SW480 (cell line): Measurements from ENCODE around the gene RAB36.

Source experiments
- DNase-seq: peaks from one replicate; pipeline ENCODE4 v3.0.0-alpha.2; 2016; ENCODE audit warnings: low spot score

Gene RAB36

DNA sequence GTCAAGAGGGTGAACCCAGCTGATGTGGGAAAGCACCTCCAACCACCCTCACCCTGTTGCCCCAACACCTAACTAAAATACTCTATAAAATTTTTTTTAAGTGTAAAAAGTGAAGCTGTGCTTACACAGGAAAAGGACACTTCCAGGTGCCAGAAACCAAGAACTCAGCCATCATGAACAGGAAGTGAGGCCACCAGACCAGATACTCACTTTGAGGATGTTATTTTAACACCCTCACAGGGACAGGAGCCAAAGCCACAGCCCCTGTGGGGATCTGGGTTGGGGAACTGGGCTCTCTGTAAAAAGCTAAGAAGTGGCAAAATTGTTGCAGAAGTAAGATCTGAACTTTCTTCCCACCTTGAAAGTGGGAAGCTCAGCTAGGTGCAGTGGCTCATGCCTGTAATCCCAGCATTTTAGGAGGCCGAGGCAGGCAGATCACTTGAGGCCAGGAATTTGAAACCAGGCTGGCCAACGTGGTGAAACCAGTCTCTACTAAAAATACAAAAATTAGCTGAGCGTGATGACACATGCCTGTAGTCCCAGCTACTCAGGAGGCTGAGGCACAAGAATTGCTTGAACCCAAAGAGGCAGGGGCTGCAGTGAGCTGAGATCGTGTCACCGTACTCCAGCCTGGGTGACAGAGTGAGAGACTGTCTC lies 7.2 kb upstream of the RAB36 start:
- no peak for DNase-seq

DNA sequence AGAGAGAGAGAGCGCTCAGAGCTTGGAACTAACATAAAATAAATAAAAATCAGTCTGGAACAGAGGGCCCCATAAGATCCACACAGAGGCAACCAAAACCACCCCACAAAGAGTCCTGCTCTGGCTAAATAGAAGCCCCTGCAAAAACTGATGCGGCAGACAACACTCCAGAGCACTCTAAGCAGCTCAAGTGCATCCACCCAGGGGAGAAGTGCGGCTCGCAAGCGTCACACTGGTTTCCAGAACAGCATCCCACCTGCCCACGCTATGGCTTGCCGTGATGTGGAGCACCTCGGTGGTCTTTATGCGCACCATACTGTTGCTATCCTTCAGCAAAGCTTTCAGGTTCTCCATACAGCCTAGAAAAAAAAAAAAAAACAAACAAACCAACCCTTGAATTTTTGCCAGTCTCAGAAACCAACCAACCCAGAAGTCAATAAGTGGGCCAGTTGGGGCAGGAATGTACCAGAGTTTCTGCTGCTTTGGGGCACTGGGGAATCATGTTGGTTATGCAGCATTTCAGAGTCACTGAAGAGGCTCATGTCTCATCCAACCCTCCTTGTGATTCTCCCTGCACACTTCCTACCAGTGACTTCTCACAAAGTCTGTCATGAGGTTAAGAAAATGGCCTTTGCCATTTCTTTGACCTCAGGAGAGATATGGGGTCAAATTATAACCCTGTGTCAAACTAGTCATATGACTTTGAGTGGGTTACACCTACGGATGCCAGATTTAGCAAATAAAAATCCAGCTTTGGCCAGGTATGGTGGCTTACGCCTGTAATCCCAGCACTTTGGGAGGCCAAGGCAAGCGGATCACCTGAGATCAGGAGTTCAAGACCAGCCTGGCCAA lies 6.5 kb upstream of the RAB36 start:
- no peak for DNase-seq

DNA sequence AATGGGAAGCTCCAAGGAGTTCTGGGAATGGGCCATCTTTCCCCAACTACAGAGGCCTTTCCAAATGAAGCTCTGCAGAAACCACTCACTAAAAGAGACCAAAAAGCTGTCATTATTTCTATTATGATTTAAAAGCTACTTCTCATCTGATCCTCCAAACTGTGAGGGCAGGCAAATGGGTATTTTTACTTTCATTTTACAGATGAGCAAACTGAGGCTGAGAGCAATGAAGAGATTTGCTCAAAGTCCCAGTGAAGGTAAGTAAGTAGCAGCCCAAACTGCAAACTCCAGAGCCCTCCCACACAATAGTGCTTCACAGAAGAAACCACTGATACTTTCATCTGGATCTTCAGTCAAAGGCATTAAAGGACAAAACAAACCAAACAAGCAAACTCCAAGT lies 4.9 kb upstream of the RAB36 start:
- DNase-seq: no peak

DNA sequence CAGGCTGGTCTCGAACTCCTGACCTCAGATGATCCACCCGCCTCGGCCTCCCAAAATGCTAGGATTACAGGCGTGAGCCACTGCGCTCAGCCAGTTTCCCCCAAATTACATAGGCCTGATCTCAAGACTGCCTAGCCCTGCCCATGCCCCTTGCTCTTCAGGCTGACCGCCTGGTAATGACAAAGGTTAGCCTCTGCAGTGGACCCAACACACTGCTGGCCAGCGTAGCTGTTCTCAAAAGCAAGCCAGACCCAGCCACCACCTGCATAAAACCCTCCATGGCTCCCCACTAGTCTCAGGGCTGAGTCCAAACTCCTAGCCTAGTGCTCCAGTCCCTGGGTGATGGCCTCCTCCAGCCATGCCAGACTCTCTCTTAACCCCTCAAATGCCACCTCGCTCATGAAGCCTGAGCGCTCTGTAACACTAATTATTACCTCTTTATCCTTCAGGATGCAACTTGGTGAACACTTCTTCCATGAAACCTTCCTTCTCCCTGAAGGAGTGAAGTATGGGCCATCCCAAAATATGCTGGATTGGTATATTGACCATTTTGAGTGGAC lies 2.7 kb upstream of the RAB36 start:
- no peak for DNase-seq

DNA sequence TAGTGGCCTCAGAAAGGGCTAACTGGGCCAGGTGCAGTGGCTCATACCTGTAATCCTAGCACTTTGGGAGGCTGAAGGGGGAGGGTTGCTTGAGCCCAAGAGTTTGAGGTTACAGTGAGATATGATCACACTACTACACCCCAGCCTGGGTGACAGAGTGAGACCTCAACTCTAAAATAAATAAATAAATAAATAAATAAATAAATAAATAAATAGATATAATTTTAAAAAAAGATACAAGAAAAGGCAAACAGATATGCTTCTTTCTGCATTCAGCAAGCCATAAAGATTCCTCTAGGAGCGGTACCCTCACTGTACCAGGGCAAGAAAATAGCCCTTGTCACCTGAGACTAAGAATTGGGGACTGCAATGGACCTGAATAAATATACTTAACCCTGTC lies 2.2 kb upstream of the RAB36 start:
- DNase-seq: no peak

DNA sequence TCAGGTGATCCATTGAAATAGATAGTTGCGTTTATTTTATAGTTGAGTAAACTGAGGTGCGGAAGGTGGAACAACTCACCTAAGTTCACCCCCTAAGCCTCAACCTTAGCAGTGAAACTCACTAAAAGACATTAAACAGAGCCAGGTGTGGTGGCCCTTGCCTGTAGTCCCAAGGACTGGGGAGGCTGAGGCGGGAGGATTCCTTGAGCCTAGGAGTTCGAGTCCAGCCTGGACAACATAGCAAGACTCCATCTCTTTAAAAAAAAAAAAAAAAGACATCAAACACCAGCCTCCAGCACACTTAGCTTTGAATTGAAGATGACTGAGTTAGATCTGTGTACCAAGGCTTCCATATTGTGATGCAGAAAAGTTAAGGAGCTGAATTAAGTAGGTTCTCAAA lies 845 bp upstream of the RAB36 start:
- DNase-seq: no peak

DNA sequence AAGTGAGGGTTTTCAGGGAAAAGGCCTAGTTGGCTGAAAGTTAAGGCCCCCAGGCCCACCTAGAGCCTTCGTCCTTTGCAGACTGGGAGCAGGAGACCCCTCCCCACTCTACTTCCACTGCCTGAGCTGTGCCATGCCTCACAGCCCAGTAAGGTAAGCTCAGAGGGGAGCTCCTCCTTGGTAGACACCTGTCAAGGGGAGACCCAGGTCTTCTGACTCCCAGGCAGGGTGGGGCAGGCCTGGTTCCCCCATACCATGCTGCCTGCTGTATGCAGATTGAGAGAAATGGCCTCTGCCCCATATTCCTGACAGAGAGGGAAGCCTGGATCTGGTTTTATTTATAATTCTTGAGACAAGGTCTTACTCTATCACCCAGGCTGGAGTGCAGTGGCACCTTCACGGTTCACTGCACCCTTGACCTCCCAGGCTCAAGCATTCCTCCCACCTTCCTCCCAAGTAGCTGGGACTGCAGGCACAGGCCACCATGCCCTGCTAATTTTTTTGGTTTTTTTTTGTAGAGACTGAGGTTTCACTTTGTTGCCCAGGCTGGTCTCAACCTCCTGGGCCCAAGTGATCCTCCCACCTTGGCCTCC lies 697 bp downstream of the RAB36 start:
- no peak for DNase-seq

DNA sequence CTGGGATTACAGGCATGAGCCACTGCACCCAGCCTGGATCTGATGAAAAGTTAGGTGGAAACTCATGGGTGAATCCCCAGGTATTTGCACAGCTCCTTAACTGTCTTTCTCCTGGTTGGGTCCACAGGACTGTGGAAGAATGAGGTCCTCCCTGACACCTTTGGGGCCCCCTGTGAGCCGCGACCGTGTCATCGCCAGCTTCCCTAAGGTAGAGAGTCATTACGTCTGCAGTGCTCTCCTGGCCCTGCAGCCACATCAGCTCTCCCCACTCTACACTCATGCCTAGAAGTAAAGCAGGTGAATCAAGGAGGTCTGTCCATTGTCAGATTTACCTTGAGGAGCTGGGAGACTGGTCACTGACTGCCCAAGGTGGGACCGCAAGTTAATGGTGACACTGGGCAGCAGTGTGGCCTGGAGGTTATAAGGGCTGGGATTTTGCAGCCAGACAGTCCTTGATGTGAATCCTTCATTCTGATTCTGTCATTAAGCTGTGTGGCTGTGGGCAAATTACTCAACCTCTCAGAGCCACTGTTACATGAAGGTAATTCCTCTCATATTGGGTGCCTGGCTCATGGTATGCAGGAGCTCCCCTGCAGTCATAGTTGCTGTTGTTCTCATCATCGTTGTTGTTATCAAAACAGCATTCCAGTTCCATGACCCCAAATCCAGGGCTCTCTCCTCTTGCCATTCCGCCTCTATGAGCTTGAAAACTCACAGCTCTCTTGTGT lies 1.4 kb downstream of the RAB36 start:
- no peak for DNase-seq

DNA sequence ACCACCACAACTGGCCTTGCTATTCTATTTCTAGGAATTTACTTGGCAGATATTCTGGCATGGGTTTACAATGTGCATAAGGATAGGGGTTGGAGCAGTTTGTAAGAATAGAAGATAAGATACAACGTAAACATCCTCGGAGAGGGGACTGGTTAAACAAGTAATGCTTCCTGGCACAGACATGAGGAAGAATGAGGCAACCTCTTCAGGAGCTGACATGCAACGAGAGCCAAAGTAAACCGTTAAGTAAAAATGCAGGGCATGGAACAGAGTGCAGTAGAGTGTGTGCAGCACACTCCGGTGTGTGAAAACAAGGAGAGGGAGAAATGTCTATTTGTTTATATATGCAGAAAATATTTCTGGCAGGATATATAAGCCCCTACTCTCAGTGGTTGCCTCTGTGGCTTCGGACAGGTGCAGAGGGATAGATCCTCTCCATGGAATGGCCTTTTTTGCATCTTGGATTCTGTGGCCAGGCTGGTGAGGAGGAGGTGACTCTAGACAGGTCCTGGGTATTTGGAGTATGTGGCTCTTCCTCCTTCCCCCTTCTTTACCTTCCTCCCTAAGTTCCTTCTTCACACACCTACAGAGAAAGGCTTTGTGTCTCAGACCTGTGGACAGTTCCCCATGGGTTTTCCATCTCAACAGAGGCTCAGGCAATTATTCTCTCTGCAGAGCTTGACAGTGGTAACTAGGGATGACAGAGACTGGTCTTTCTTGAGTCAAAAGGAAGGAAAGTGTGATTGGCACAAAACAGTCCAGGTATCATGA lies 2.5 kb downstream of the RAB36 start:
- DNase-seq: no peak

DNA sequence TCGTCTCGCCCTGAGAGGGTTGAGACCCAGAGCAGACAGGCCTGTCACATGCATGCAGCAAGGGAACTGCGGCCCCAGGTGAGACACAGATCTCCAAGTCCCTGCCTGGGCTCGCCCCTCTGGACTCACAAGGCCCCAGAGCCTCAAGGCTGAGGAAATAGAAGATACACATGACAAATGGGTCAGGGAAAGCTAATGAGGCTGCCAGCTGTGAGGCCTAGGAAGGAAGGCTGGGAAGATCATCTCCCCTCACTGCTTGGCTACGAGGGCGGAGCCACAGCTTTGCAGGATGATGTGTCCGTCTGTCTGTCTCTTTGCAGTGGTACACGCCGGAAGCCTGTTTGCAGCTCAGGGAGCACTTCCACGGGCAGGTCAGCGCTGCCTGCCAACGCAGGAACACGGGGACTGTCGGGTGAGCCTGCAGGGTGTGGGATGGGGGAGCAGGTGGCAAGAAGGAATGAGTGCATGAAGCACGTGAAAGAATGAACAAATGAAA lies 4.5 kb downstream of the RAB36 start:
- DNase-seq: no peak

DNA sequence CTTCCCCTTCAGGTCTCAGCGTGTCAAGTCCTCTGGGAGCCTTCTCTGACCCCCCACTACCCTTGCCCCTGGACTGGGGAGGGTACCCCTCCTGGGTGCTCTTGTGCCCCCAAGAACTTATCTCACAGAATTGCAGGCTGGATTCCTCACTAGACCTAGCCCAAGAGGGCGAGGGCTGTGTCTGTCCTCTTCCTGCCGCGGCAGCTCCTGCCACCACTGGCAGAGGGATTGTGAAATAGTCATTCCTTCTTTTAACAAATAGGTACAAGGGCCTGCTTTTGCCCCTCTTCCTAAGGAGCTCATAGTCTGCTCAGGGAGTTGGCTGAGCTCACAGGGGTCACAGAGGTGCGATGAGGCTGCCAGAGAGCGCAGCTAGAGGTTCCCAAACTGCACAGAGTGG lies 5.5 kb downstream of the RAB36 start:
- DNase-seq: no peak

DNA sequence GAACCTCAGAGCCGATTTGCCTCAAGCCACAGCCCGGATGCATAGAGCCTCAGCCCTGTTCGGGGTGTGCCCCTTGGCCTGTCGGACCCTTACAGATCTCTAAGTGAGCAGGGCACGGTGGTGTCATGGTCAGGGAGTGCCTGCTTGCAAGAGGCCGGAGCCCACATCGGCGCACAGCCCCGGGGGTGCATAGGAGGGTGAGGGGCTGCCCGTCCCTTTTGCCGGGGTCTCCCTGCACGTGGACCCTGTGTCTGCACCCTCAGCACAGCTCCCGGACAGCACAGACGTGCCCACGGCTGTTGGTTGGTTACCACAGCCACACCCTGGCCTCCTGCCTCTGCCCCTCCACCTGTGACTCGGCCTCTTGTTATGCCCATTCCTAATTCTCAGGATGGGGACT lies 6.5 kb downstream of the RAB36 start:
- no peak for DNase-seq

DNA sequence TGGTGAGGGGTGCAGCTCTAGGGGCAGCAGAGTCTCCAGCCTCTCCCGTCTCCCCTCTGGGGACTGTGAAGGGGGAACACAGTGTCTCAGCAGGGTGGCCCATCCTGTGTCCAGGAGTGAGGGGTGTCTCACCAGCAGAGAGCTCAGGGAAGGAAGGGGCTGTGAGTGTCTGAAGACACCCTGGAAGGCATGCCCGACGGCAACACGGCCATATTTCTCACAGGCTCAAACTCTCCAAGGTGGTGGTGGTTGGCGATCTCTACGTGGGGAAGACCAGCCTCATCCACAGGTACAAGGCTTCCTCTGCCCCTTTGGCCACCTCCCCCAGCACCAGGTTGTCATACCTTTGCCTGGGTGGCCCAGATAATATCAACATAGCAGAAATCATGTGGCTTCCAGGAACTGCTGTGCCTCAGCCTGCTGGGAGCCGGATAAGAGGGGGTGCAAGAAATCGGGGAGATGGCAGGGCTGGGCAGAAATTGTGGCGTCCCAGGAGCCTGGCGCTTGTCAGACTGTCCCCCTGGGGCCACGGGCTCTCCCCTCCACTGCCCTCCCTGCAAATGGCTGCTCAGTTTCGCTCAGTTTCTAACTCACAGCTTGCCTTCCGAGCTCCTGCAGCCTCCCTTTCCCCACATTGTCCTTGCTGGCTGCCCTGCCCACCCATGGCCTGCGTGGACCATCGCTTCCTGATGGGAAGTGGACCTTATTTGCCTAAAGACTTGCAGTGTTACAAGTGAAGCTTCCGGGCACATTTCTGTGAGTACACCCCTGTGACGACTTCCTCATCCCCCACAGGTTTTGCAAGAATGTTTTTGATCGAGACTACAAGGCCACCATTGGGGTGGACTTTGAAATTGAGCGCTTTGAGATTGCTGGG lies 7.2 kb downstream of the RAB36 start:
- DNase-seq: no peak

DNA sequence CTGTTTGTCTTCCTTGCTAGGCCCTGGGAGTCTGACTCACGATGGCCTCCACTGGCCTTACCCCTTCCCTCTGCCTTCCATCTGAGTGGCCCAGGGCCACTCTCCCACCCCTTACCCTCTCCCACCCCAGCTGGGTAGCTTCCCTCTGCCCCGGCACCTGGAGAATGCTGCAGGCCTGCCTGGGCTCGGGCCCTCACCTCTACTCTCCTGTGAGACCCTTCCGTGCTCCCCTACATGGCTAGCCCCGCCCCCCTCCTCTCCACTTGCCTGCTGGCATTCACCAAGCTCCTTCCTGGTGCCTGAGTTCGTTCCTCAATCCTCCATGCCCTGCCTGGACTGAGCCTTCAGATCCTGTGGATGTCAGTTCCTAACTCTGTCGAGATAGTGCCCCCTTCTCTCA lies 8.7 kb downstream of the RAB36 start:
- no peak for DNase-seq

DNA sequence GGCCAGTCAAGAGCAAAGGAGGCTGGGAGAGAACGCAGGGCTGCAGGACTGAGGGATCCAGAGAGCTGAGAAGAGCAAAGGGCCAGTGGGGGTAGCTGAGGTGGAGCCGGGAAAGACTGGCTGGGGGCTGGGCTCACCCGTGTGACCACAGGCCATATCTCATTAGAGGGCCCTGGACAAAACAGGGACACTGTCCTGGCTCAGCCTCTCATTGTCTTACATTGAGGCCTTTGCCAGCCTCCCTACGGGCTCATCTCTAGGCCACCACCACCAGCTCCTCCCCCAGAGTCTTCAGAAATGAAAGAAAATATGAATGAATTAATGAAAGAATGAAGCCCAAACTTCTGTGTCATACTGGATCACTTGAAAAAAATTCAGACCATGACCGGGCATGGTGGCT lies 9.2 kb downstream of the RAB36 start:
- DNase-seq: no peak

DNA sequence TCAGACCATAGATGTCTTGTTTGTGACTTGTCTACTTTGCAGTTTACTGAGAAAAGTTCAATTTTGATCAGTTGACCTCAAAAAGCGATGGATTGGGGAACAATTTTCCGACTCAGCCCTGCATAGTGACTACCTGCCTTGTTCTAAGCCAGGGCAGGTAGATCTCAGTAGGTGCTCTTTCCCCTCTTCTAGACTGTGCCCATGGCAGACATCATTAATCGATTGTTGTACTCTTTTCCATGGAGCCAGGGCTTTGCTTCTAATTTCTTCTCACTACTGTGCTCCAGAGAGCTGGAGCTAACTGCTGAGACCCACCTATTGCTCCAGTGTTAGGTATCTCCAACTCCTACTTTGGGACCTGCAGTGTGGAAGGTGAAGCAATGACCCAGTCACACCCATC lies 9.9 kb downstream of the RAB36 start:
- DNase-seq: no peak

DNA sequence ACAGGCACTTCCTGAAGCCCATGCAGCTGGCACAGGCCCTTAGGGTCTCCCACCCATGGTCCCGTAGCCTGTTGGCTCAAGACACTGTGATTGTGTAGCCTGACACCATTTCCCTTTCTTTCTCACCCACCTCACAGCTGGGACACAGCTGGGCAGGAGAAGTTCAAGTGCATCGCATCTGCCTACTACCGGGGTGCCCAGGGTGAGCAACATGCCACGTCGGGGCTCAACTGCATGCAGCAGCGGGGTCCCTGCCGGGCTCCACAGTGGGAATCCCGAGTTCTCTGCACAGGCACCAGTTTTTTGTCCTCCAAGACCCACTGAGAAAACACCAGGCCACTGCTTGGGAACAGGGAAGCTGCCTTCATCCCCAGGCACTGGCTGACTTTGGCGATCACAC lies 10.6 kb downstream of the RAB36 start:
- DNase-seq: no peak

DNA sequence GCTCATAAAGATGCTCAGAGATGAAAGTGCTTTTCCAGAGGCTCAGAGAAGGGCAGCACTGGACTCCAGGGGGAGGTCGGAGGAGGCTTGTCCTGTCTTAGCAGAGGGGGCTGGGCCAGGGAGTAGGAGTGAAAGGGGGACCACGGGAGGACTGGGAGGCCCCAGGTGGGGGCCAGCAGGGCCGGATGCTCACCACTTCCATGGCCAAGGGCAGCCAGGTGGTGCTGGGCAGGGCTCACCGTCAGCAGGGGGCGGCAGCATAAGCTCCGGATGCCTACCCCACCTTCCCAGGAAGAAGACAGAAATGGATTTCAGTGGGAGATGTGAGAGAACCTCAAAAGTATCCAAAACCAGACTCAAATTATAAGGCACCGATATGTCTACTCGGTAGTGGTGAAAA lies 11.0 kb downstream of the RAB36 start:
- no peak for DNase-seq

DNA sequence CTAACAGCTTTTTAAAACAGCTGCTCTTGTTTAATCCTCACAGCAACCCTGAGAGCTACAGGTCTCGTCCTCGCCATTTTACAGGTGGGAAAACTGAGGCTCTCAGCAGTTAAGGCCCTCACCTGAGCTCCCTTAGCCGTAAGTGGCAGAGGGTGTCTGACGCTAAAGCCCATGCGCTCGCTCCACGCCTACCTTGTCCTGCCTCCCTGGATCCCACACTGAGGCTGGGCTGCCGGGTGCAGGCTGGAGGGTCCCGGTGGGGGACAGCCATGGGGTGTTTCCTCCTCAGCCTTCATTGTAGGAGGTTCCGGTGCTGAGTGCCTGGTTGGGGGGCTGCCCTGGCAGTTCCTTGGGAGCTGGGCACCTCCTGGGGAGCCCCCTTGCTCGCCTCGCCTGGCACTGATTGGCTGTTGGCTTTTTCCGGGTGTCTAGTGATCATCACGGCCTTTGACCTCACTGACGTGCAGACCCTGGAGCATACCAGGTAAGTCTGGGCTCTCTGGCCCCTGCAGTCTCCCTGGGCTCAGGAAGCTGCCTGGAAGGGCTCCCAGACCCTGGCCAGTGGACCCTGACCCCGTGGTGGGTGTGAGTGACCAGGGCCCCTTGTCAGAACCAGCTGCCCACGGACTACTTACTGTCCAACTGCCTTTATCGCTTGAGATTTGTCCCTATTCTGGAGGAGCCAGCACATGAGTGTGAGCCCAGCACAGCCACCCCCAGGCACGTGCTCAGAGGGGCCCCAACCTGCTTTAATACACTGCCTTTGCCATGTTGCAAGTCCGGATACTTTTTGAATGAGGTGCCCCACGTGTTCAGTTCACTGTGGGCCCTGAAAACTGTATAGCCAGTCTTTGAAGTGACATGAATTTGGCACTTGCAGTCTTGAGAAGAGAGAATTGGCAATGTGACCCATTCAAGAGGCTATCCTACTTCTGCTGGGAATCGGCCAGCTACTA lies 12.6 kb downstream of the RAB36 start:
- DNase-seq: no peak
